Large intestine (tissue), 3 donors: ENCODE data around the gene KIAA1671. TPM values are rescaled to one million over a fixed set of nuclear protein-coding genes. Genes with fewer than 3 reads are reported as not detected.
A peak's percentile ranks its signal among the peaks of the same experiment; 100 is the strongest.

ENCODE experiments used
- DNase-seq, 2 donors: peaks; one replicate each; pipeline versions ENCODE4 v3.0.0 to v3.0.0-alpha.2; 2013
- H3K27ac ChIP-seq: one replicate; pipeline ENCODE4 v1.5.1; 2013; ENCODE audit warnings: low read length
- H3K27me3 ChIP-seq: 2 replicates; pipeline ENCODE4 v1.6.1; 2013; ENCODE audit warnings: low read length; ENCODE audit not compliant: control insufficient read depth, insufficient read depth
- H3K36me3 ChIP-seq: 2 replicates; pipeline ENCODE4 v1.6.1; 2013; ENCODE audit warnings: low read length; ENCODE audit not compliant: control insufficient read depth, insufficient read depth
- H3K4me1 ChIP-seq: one replicate; pipeline ENCODE4 v1.6.1; 2013; ENCODE audit warnings: low read length; ENCODE audit not compliant: control insufficient read depth, insufficient read depth
- H3K4me3 ChIP-seq: one replicate; pipeline ENCODE4 v1.5.1; 2013; ENCODE audit warnings: low read length
- H3K9me3 ChIP-seq: one replicate; pipeline ENCODE4 v1.6.1; 2013; ENCODE audit warnings: mild to moderate bottlenecking, low read depth, low read length, moderate library complexity; ENCODE audit not compliant: control insufficient read depth
- WGBS: methylation state at CpG from one replicate; pipeline ENCODE4 v1.1.5; 2013; ENCODE audit warnings: low lambda C conversion rate; ENCODE audit not compliant: insufficient coverage; 5-methylcytosine and 5-hydroxymethylcytosine counted together
- polyA plus RNA-seq: library from polyadenylated mRNA; unstranded; fragments of 120-200 nt; gene quantifications from one replicate; pipeline ENCODE4 v1.2.1, GENCODE V29; 2013

The KIAA1671 gene
- polyA plus RNA-seq, 1 donor: 25.0 TPM

GRCh38 chr22:25113316-25113721 lies 160.8 kb downstream of the KIAA1671 start:
- peaks cover 11% of the 10 kb centered on the region for H3K4me1 ChIP-seq
- WGBS: no CpG with 5 or more reads among the region's 7 CpGs
- H3K4me3 ChIP-seq: no peak overlapping the region

DNA sequence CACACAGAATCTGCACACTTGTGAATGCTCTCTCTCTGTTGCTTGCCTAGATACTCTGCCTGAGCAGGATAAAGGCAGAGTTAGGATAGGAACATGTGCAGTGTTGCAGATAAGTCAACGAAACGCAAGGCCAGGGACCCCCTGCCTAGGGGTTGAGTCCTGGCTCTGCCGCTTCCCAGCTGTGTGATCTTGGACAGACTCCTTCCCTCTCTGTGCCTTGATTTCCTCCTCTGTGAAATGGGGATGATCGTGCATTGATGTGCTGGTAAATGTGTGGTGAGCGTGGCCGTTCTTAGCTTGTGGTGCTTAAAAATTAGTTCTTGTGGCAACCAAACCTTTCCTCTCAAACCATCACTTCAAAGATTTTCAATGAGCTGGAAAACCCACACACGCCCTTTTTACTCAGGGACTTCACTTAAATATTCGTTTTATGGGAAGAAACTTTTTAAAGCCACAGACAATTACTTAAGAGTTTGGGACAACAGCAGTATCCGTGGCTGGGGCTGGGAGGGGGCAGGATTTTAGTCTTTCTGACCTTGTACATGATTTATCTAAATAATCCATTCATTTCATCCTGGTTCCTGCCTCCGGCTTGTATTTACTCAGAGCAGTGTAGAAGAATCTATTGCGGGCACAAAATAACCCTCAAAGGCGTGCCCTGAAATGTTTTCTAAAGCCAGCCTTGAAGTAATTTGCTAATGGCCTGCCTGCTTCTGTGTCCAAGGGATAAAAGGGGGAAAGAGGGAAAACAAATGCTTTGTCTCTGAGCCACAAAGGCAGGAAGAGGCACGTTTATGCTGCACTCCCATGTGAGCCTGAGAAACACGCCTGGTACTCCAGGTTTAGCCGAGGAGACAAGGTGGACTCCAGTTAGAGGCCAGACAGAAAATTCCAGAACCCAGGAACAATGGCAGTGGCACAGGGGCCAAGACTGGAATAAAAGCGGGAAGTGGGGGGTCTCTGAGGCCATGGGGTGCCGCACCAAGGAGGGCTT lies 162.2 kb downstream of the KIAA1671 start:
- H3K27me3 ChIP-seq: no peaks in the 10 kb centered on the region
- no peaks in the 10 kb centered on the region for H3K9me3 ChIP-seq
- 65% methylated on average over 2 of the region's 17 CpGs for WGBS
- no peak for DNase-seq
- H3K4me3 ChIP-seq: no peak overlapping the region
- peaks cover 12% of the 10 kb centered on the region for H3K4me1 ChIP-seq
- no peak overlapping the region for H3K27ac ChIP-seq
- H3K36me3 ChIP-seq: peaks cover 6% of the 10 kb centered on the region

More at GRCh38 chr22:25113316-25113721, 160.8 kb downstream of the KIAA1671 start:
- DNase-seq: no peak
- H3K27me3 ChIP-seq: no peaks in the 10 kb centered on the region
- no peak overlapping the region for H3K27ac ChIP-seq
- H3K36me3 ChIP-seq: peaks cover 8% of the 10 kb centered on the region
- no peaks in the 10 kb centered on the region for H3K9me3 ChIP-seq

GRCh38 chr22:25119609-25120008 lies 167.1 kb downstream of the KIAA1671 start:
- Histone ChIP-seq H3K4me1 (peaks cover 7% of the 10 kb centered on the region), H3K4me3 (no peak overlapping the region), H3K27me3 (no peaks in the 10 kb centered on the region), H3K27ac (peak overlapping the region; percentile 77), H3K36me3 (peaks cover 6% of the 10 kb centered on the region), H3K9me3 (no peaks in the 10 kb centered on the region)
- no CpG with 5 or more reads among the region's 2 CpGs for WGBS
- no peak for DNase-seq

GRCh38 chr22:25120093-25120561 lies 167.6 kb downstream of the KIAA1671 start:
- no peaks in the 10 kb centered on the region for H3K9me3 ChIP-seq
- H3K36me3 ChIP-seq: peaks cover 6% of the 10 kb centered on the region
- H3K27ac ChIP-seq: peak overlapping the region; percentile 77
- no peak overlapping the region for H3K4me3 ChIP-seq
- peaks cover 7% of the 10 kb centered on the region for H3K4me1 ChIP-seq
- peak; percentile 56 to 86 for DNase-seq
- no peaks in the 10 kb centered on the region for H3K27me3 ChIP-seq
- WGBS: no CpG with 5 or more reads among the region's 3 CpGs

DNA sequence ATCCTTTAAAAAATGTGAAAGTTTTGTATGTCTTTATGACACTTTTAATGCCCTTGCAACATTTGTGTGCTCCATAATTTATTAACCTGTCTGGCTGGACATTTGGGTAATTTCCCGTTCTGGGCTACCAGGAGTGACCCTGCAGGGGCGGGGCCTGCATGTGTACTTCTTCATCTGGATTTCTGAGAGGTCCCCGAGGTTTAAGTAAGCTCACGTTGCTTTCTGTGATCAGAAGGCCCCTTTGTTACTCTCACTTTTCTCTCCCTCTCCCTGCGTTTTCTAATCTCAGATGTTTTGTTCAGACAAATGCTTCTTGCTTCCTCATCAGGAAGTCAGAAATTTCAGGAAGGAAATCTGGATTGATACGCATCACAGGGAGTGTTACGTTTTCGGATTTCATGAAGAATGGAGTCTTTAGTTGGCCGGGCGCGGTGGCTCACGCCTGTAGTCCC lies 168.3 kb downstream of the KIAA1671 start:
- Histone ChIP-seq H3K27me3 (no peaks in the 10 kb centered on the region), H3K36me3 (peaks cover 6% of the 10 kb centered on the region), H3K4me1 (peaks cover 7% of the 10 kb centered on the region), H3K4me3 (no peak overlapping the region), H3K9me3 (no peaks in the 10 kb centered on the region), H3K27ac (peak overlapping the region; percentile 77)
- 0% methylated on average over 1 of the region's 12 CpGs for WGBS
- DNase-seq: peak in 1 of 2 donors; percentile 61

DNA sequence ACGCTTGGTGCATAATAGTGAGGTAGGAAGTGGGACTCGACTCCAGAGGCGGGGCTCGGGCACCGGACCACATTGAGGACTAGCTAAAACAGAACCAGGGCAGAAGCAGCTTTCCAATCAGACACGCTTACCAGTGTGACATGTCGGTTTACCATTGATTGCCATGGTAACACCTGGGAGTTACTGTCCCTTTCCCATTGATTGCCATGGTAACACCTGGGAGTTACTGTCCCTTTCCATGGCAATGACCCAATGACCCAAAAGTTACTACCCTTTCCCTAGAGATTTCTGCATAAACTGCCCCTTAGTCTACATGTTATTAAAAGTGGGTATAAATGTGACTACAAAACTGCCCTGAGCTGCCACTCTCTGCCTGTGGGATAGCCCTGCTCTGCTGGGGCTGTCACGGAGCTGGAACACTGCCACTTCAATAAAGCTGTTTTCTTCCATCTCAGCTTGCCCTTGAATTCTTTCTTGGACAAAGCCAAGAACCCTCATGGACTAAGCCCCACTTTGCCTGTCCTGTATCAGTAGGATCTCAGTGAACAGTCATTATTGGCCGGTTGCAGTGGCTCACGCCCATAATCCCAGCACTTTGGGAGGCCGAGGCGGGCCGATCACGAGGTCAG lies 169.7 kb downstream of the KIAA1671 start:
- 80% methylated on average over 1 of the region's 14 CpGs for WGBS

DNA sequence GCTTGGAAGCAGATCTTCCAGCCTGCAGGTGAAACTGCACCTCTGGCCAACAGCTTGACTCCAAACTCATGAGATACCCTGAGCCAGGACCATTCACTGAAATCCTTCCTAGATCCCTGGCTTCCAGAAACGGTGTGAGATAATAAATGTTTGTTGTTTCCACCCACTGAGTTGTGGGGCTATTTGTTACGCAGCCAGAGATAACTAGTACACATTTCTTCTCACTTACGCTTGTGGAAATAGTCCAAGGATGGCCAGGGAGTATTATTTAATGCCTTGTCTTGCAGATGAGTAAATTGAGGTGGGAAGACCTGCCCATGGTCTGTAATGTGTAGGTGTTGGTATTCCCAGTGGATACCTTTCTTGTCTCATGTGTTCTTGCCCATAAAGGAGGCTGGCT lies 171.2 kb downstream of the KIAA1671 start:
- no peaks in the 10 kb centered on the region for H3K27me3 ChIP-seq
- H3K4me1 ChIP-seq: peaks cover 7% of the 10 kb centered on the region
- no peak overlapping the region for H3K4me3 ChIP-seq
- no peak overlapping the region for H3K27ac ChIP-seq
- WGBS: no CpG with 5 or more reads among the region's 3 CpGs
- peaks cover 8% of the 10 kb centered on the region for H3K36me3 ChIP-seq
- DNase-seq: no peak
- no peaks in the 10 kb centered on the region for H3K9me3 ChIP-seq

More for the DNA sequence above, 169.7 kb downstream of the KIAA1671 start:
- H3K27me3 ChIP-seq: no peaks in the 10 kb centered on the region
- no peaks in the 10 kb centered on the region for H3K9me3 ChIP-seq
- DNase-seq: no peak
- H3K4me3 ChIP-seq: no peak overlapping the region
- H3K27ac ChIP-seq: no peak overlapping the region
- H3K4me1 ChIP-seq: peaks cover 7% of the 10 kb centered on the region
- peaks cover 8% of the 10 kb centered on the region for H3K36me3 ChIP-seq

DNA sequence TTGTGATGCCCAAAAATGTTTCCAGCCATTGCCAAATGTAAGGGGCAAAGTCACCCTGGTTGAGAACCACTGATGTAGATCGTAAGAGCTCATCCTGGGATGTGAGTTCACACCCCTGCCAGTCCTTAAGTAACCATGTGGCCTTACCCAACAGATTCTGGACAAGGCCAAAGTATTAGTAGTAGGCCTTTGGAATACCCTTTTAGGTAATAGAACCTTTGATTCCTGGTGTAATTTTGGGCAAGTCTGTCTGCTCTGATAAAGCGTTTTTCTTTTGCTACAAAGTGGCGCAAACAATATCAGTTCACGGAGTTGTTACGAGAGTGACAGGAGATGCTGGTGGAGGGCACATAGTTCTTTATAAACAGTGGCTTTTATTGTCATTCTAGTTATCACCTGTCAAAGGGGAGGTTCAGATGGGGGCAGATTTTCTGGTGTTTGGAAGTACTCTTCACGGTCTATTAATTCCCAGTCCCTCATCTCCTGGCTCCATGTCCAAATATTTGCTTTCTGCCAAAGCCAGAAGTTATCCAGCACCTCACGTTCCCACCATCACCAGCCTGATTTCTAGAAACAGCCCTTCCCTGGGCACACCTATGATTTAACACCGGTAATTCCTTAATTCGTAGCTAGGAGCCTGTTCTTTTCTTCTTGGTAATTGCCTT lies 173.3 kb downstream of the KIAA1671 start:
- no peak for DNase-seq
- Histone ChIP-seq H3K9me3 (no peaks in the 10 kb centered on the region), H3K4me1 (no peaks in the 10 kb centered on the region), H3K27me3 (no peaks in the 10 kb centered on the region), H3K4me3 (no peak overlapping the region), H3K27ac (no peak overlapping the region), H3K36me3 (peaks cover 8% of the 10 kb centered on the region)
- WGBS: 61% methylated on average over 4 of the region's 9 CpGs

GRCh38 chr22:25126510-25126909 lies 174.0 kb downstream of the KIAA1671 start:
- H3K27me3 ChIP-seq: no peaks in the 10 kb centered on the region
- no peaks in the 10 kb centered on the region for H3K4me1 ChIP-seq
- DNase-seq: no peak
- peaks cover 8% of the 10 kb centered on the region for H3K36me3 ChIP-seq
- 100% methylated on average over 1 of the region's 1 CpG for WGBS
- no peak overlapping the region for H3K4me3 ChIP-seq
- H3K9me3 ChIP-seq: no peaks in the 10 kb centered on the region
- H3K27ac ChIP-seq: no peak overlapping the region

DNA sequence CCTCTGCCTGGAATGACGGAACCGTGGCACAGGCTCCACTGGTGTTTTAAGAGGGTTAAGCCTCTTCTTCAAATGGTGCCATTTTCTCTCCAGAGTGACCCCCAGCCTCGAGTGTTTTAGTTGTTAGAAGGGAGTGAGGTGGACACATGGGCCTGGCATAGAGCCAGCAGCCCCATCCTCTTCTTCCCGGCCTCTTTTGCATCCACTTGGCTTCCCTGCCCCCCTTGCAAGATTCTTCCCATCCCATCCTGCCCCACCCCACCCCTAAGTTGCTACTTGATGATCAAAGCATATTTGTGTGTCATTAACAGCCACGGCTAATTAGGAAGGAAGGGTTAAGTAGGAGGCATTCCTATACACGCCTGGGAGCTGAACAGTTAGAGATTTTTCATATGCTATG lies 174.8 kb downstream of the KIAA1671 start:
- no peak for DNase-seq
- Histone ChIP-seq H3K4me3 (no peak overlapping the region), H3K27me3 (no peaks in the 10 kb centered on the region), H3K36me3 (peaks cover 8% of the 10 kb centered on the region), H3K27ac (no peak overlapping the region), H3K4me1 (no peaks in the 10 kb centered on the region), H3K9me3 (no peaks in the 10 kb centered on the region)
- no CpG with 5 or more reads among the region's 6 CpGs for WGBS
